GM21526 (cell line): Measurements from ENCODE around the gene RO60.

Experiments used
- ATAC-seq: cut with Tn5 transposase; IDR thresholded peaks from one replicate; pipeline ENCODE4 v1.9.1; 2021; ENCODE audit warnings: moderate library complexity; ENCODE audit not compliant: unreplicated experiment, low FRiP score

Gene RO60

DNA sequence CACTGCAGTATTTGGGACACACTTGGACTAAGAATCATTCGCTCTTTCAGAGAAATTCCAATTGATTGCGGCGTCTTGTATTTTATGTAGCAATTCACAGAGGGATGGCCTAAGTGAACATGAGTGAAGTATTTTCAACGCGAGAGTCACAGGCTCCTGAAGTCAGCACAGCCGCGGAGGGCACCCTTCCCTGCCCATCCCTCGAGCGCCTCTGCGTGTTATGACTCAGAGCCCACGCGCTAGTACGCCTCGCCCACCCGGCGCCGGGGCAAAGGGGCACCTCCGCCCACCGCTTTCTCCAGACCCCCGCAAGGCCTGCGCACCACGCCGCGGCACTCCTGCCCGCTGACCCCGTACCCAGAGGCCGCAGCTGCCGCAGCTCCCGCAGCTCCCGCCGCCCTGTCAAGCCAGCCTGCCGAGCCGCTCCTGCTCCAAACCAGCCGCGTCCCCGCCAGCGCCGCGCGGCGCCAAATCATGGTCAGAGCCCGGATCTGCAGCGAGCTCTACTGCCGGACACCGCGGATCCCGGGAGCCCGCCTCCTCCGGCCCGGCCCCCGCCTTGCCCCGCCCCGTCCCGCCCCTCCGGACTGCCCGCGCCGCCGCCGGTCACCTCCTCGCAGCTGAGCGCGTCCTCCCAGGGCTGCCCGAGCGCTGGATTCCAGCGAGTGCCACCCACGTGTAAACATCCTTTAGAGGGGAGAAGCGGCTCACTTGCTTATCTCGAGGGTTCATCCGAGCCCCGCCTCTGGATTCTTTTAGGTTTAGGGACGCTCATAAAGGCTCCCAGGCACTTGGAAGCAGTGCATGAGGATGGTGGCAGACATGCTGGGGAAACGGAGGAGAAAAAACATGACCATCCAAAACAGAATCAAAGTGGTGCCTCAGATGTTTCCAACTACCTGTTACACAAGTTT lies 45.8 kb downstream of the RO60 start, which contains the start of gene GLRX2:
TSS of gene GLRX2 (minus strand) at position 508 of the 914 bp plus-strand sequence. CDS start at position 476, 32 bp downstream.
- peak; percentile 90 for ATAC-seq

DNA sequence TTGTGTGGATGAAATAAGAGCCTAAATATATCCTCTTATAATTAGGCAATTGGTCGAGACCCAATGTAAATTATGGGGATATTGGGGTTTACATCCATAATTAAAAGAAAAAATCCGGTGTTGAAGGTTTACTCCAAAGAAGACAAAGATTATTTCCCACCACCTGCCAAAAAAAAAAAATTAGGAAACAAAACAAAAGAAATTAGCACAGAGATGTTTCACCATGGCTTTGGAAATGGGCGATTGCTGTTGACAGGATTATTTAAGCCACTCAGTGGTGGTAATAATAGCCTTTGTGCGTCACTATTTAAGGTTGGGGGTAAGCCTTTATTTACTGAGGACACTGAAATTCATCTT lies 46.4 kb downstream of the RO60 start:
- no peak for ATAC-seq

DNA sequence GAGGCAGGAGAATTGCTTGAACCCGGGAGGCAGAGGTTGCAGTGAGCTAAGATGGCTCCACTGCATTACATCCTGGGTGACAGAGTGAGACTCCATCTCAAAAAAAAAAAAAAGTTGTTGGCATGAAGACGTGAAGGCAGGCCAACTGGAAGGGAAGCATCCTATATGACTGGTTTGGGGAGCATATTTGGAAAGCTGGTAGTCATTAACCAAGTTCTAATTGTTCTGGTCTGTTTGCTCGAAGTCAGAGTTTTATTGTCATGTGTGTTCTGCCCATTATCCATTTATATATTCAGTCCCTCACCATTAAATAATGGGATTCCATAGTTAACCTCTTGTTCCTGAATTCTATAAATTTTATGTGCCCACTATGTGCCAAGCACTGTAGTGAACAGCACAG lies 49.1 kb downstream of the RO60 start:
- no peak for ATAC-seq
